IMR-90 (cell line): ENCODE results near the gene CAMKMT.

ENCODE experiments used
- BHLHE40 ChIP-seq: fragments of 150-350 bp; IDR thresholded peaks from 2 replicates; pipeline ENCODE4 v1.6.1; 2016; ENCODE audit warnings: mild to moderate bottlenecking, low read depth, low read length
- CEBPB ChIP-seq: IDR thresholded peaks from 2 replicates; pipeline ENCODE4 v1.6.1; 2012; ENCODE audit warnings: low read depth, low read length, improper control_type of control experiment
- CTCF ChIP-seq: conservative IDR thresholded peaks from 2 replicates; pipeline ENCODE4 v1.5.1; 2012; ENCODE audit warnings: mild to moderate bottlenecking, low read depth, low read length, improper control_type of control experiment
- ELK1 ChIP-seq: fragments of 150-350 bp; IDR thresholded peaks from 2 replicates; pipeline ENCODE4 v1.6.1; 2016; ENCODE audit warnings: low read depth, mild to moderate bottlenecking, low read length, moderate library complexity, borderline replicate concordance
- MAZ ChIP-seq: IDR thresholded peaks from 2 replicates; pipeline ENCODE4 v1.6.1; 2012; ENCODE audit warnings: low read depth, mild to moderate bottlenecking, low read length, improper control_type of control experiment, moderate library complexity, borderline replicate concordance
- MXI1 ChIP-seq: IDR thresholded peaks from 2 replicates; pipeline ENCODE4 v1.6.1; 2012; ENCODE audit warnings: low read depth, mild to moderate bottlenecking, low read length, moderate library complexity, borderline replicate concordance
- POLR2A ChIP-seq: IDR thresholded peaks from 2 replicates; pipeline ENCODE4 v1.6.1; 2012; ENCODE audit warnings: mild to moderate bottlenecking, low read depth, low read length
- RAD21 ChIP-seq: IDR thresholded peaks from 2 replicates; pipeline ENCODE4 v1.6.1; 2012; ENCODE audit warnings: low read length, improper control_type of control experiment
- RFX5 ChIP-seq: IDR thresholded peaks from 2 replicates; pipeline ENCODE4 v1.8.0; 2012; ENCODE audit warnings: low read depth, mild to moderate bottlenecking, low read length, moderate library complexity
- SMC3 ChIP-seq: fragments of 150-350 bp; IDR thresholded peaks from 2 replicates; pipeline ENCODE4 v1.6.1; 2016; ENCODE audit warnings: low read depth, mild to moderate bottlenecking, antibody characterized with exemption, low read length, moderate library complexity
- USF2 ChIP-seq: fragments of 150-350 bp; IDR thresholded peaks from 2 replicates; pipeline ENCODE4 v1.6.1; 2017; ENCODE audit warnings: mild to moderate bottlenecking, antibody characterized with exemption, low read length, low read depth

- TF ChIP-seq CTCF (no peak), CEBPB (no peak), BHLHE40 (no peak), MAZ (no peak), RFX5 (no peak), ELK1 (no peak), POLR2A (no peak), MXI1 (no peak), USF2 (no peak), SMC3 (no peak), RAD21 (no peak)
Observed at GRCh38 chr2:44807201-44808025, 445.7 kb downstream of the CAMKMT start.
